Measurements from ENCODE around the gene CLPTM1L. TPM values are rescaled to one million over a fixed set of nuclear protein-coding genes. Genes with fewer than 3 reads are reported as not detected.
"Not testable (repeated sequence)": the region's sequence is repeated elsewhere in the genome, so short reads cannot be mapped to it uniquely, and the experiment has no call there.

Gene CLPTM1L
- total RNA-seq, 1 experiment from 2014 or later, result 925 TPM

DNA sequence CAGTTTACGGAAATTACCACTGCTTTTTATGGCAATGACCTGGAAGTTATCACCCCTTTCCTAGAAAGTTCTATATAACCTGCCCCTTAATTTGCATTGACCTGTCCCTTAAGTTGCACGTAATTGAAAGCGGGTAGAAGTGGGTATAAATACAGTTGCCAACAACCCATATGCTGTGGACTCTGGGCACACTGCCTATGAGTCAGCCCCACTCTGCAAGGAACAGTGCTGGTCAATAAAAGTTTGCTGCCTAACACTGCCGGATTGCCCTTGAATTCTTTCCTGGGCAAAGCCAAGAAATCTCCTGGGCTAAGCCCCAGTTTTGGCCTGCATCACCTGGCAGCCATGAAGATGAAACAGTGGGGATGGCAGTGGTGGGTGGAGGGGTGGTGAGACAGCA is 23.9 kb upstream of the CLPTM1L start:
- no peaks in the 10 kb centered on the region for H3K9me3 ChIP-seq
- DNase-seq, result peak; percentile 97
- peaks cover 36% of the 10 kb centered on the region for H3K27me3 ChIP-seq
- no peaks in the 10 kb centered on the region for H3K36me3 ChIP-seq
- no peak overlapping the region for H3K4me3 ChIP-seq

GRCh38 chr5:1368236-1368635 is 23.3 kb upstream of the CLPTM1L start:
- Histone ChIP-seq H3K4me3 (no peak overlapping the region), H3K36me3 (no peaks in the 10 kb centered on the region), H3K9me3 (no peaks in the 10 kb centered on the region), H3K27me3 (peaks cover 41% of the 10 kb centered on the region)
- DNase-seq, result no peak

- H3K36me3 ChIP-seq, result no peaks in the 10 kb centered on the region
- no peaks in the 10 kb centered on the region for H3K9me3 ChIP-seq
- no peak for DNase-seq
- H3K27me3 ChIP-seq, result peaks cover 52% of the 10 kb centered on the region
- H3K4me3 ChIP-seq, result no peak overlapping the region
Measured at GRCh38 chr5:1367149-1367548, 22.2 kb upstream of the CLPTM1L start.

DNA sequence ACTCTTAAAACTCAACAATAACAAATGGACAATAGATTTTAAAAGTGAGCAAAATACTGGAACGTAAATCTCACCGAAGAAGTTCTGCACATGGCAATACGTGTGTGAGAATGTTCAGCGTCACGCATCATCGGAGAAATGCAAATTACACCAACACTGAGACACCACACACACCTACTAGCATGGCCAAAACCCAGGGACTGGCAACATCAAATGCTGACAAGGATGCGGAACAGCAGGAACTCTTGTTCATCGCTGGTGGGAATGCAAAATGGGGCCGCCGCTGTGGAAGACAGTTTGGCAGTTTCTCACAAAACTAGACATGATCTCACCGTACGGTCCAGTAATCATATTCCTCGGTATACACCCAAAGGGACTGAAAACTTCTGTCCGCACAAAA is 21.6 kb upstream of the CLPTM1L start:
- no peak overlapping the region for H3K4me3 ChIP-seq
- no peak for DNase-seq
- H3K9me3 ChIP-seq, result no peaks in the 10 kb centered on the region
- H3K27me3 ChIP-seq, result peaks cover 58% of the 10 kb centered on the region
- H3K36me3 ChIP-seq, result no peaks in the 10 kb centered on the region

- Histone ChIP-seq H3K9me3 (no peaks in the 10 kb centered on the region), H3K4me3 (no peak overlapping the region), H3K27me3 (peaks cover 63% of the 10 kb centered on the region), H3K36me3 (no peaks in the 10 kb centered on the region)
- no peak for DNase-seq
Measured at GRCh38 chr5:1364211-1364610, 19.3 kb upstream of the CLPTM1L start.

GRCh38 chr5:1363581-1363980 is 18.7 kb upstream of the CLPTM1L start:
- no peak for DNase-seq
- H3K4me3 ChIP-seq, result no peak overlapping the region

GRCh38 chr5:1363160-1363559 is 18.3 kb upstream of the CLPTM1L start:
- no peaks in the 10 kb centered on the region for H3K9me3 ChIP-seq
- no peak for DNase-seq
- H3K4me3 ChIP-seq, result no peak overlapping the region
- no peaks in the 10 kb centered on the region for H3K36me3 ChIP-seq
- peaks cover 63% of the 10 kb centered on the region for H3K27me3 ChIP-seq

More at GRCh38 chr5:1363581-1363980, 18.7 kb upstream of the CLPTM1L start:
- H3K27me3 ChIP-seq, result peaks cover 63% of the 10 kb centered on the region
- H3K9me3 ChIP-seq, result no peaks in the 10 kb centered on the region
- H3K36me3 ChIP-seq, result no peaks in the 10 kb centered on the region

- H3K4me3 ChIP-seq, result no peak overlapping the region
- no peak for DNase-seq
- H3K27me3 ChIP-seq, result peaks cover 61% of the 10 kb centered on the region
- no peaks in the 10 kb centered on the region for H3K9me3 ChIP-seq
- H3K36me3 ChIP-seq, result no peaks in the 10 kb centered on the region
Measured at GRCh38 chr5:1362242-1363015, 17.5 kb upstream of the CLPTM1L start.

DNA sequence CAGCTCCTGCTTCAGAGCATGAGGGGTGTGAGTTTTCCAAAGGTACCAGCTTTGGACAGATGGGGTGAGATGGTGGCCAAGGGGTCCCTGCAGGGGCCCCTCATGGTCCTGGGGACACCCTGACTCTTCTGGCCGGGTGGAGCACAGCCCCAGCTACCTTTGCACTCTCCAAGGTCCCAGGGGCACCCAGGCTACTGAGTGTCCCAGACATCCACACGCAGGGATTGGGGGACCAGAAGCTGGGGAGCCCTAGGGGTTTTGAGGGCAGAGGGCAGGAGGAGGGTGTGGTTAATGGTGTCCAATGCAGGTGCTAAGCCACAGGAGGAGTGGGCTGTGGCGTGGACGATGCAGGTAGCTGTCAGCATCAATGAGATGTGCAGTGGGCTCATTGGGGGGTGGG is 16.0 kb upstream of the CLPTM1L start:
- no peaks in the 10 kb centered on the region for H3K9me3 ChIP-seq
- DNase-seq, result no peak
- H3K4me3 ChIP-seq, result no peak overlapping the region
- no peaks in the 10 kb centered on the region for H3K36me3 ChIP-seq
- H3K27me3 ChIP-seq, result peaks cover 51% of the 10 kb centered on the region

DNA sequence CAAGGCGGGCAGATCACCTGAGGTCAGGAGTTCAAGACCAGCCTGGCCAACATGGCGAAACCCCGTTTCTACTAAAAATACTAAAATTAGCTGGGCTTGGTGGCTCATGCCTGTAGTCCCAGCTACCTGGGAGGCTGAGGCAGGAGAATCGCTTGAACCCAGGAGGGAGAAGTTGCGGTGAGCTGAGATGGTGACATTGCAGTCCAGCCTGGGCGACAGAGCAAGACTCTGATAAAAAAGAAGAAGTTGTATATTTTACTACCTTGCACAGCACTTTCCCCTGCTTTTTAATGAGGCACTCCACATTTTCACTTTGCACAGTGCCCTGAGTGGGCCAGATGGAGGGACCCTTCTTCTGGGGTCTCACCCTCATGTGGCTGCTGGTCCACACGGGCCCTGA is 15.5 kb upstream of the CLPTM1L start:
- not testable (repeated sequence) for DNase-seq, H3K36me3 ChIP-seq, H3K4me3 ChIP-seq, H3K9me3 ChIP-seq
- H3K27me3 ChIP-seq, result peaks cover 48% of the 10 kb centered on the region

GRCh38 chr5:1359713-1360112 is 14.8 kb upstream of the CLPTM1L start:
- DNase-seq, result no peak
- H3K27me3 ChIP-seq, result peaks cover 41% of the 10 kb centered on the region
- H3K9me3 ChIP-seq, result no peaks in the 10 kb centered on the region

DNA sequence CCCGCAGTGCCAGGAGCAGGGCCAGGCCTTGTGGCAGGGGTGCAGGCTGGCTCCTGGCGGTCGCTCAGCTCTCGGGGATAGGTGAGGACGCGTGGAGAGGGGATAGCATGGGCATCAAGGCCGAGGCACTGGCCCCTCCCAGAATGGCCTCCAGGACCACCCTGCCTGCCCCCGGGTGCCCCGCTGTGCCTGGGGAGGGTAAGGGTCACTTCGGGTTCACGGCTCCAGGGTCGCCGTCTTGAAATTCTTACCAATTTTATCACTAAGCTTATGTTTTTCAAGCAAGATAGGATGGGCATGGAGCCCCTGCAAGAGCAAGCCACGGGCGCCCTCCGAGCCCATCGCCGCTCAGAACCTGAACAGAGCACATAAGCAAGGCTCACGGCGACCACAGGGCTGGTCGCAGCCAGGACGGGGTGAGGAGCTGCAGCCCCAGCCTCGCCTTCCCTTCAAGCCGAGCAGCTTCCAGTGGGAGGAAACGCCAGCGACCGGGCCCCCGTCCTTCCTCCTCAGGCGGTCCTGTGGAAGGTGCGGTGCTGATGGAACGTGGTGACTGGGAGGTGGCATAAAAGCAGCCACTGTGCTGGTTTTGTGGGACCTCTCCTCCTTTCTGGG is 14.2 kb upstream of the CLPTM1L start:
- no peaks in the 10 kb centered on the region for H3K36me3 ChIP-seq
- H3K27me3 ChIP-seq, result peaks cover 35% of the 10 kb centered on the region
- no peaks in the 10 kb centered on the region for H3K9me3 ChIP-seq
- H3K4me3 ChIP-seq, result no peak overlapping the region
- no peak for DNase-seq

More at GRCh38 chr5:1359713-1360112, 14.8 kb upstream of the CLPTM1L start:
- H3K4me3 ChIP-seq, result no peak overlapping the region
- H3K36me3 ChIP-seq, result no peaks in the 10 kb centered on the region

- no peak for DNase-seq
- H3K27me3 ChIP-seq, result peaks cover 31% of the 10 kb centered on the region
- H3K4me3 ChIP-seq, result no peak overlapping the region
- H3K9me3 ChIP-seq, result no peaks in the 10 kb centered on the region
- H3K36me3 ChIP-seq, result no peaks in the 10 kb centered on the region
Measured at GRCh38 chr5:1358726-1359025, 13.8 kb upstream of the CLPTM1L start.

DNA sequence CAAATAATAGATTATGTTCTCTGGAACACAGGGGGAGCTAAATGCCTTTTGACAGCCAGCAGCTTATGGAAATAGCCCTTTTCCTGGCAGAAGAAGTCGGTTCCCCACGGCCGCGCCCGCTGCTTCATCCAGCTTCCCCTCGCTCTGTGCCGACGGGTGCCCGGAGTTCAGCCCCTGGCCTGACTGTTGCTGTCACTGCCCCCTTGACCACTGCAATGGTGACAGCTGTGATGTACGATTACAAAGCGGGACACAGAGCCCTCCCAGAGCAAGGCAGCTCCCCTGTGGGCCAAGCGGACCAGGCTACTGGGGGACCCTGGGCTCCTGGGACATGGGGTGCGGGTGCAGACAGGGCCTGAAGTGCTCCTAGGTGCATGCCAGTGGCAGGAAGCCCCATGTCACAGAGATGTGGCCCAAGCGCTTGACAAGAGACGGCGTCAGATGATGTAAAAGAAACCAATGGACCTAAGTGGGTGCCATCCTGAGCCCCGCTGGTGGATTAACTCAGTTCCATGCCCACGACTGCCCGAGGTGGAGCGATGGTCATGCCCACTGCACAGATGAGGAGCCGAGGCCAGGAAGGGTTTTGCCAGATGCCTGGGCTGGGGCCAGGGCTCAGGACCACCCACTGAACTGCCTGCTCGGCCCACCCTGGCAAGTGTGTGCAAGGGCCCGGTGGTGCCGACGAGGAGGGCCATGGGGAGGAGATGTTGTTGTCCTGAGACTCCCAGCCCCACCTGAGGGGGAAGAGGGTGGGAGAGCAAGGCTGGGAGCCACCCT is 13.2 kb upstream of the CLPTM1L start:
- peaks cover 25% of the 10 kb centered on the region for H3K27me3 ChIP-seq

DNA sequence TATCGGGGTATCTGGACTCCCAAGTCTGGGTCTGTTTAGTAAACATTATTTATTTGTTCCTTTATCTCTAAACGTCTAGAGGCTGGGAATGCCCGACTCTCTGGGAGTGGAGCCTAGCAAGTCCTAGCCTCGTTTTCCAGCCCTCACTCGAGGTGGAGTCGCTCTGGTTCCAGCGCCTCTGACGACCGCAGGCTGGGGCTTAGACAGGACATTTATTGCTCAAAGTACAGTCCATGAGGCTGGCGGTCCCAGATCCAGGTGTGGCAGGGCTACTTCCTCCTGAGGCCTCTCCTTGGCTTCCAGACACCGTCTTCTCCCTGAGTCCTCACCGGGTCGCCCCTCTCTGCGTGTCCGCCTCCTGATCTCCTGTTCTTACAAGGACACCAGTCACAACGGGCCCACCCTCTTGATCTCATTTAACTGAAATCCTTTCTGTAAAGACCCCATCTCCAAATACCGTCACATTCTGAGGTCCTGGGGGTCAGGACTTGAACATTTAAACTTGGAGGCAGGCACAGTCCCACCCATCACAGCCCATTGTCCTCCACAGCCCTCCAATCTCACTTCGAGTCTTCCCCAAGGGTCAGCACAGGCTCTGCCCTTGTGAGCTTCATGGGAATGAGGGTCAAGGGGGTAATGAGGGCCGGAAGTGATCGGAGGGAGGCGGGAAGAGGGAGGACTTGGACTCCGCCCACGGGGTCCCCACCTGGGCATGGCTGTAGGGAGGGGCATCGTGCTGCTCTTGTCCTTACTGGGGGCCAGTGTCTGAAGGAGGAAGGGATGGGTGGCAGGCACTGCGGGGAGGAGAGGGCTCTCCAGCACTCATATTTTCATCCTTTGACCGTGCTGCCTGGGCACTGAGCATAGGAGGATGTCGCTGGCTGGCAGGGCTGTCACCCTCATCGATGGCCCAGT is 12.2 kb upstream of the CLPTM1L start:
- H3K9me3 ChIP-seq, result no peaks in the 10 kb centered on the region
- DNase-seq, result no peak
- H3K36me3 ChIP-seq, result no peaks in the 10 kb centered on the region
- H3K27me3 ChIP-seq, result peaks cover 15% of the 10 kb centered on the region
- H3K4me3 ChIP-seq, result no peak overlapping the region

More for the DNA sequence above, 13.2 kb upstream of the CLPTM1L start:
- Histone ChIP-seq H3K4me3 (no peak overlapping the region), H3K36me3 (no peaks in the 10 kb centered on the region), H3K9me3 (no peaks in the 10 kb centered on the region)
- no peak for DNase-seq

GRCh38 chr5:1354576-1354975 is 9.7 kb upstream of the CLPTM1L start:
- Histone ChIP-seq H3K4me3 (no peak overlapping the region), H3K36me3 (no peaks in the 10 kb centered on the region), H3K27me3 (peaks cover 5% of the 10 kb centered on the region), H3K9me3 (no peaks in the 10 kb centered on the region)
- DNase-seq, result no peak

All from MG63 (cell line).